SW 1271 (cell line): ENCODE measurements around the gene TSR2.
"Not testable (repeated sequence)": the region's sequence is repeated elsewhere in the genome, so short reads cannot be mapped to it uniquely, and the experiment has no call there.

Source experiments
- DNase-seq, 2 experiments: peaks; one replicate each; lab custom pipeline; 2025; lab: John Stamatoyannopoulos, UW

The TSR2 gene

GRCh38 chrX:54473993-54474859 is 34.0 kb downstream of the TSR2 start:
- DNase-seq = no peak

GRCh38 chrX:54479136-54480111 is 39.2 kb downstream of the TSR2 start:
- no peak for DNase-seq

- DNase-seq = no peak
Observed at GRCh38 chrX:54482839-54483593, 42.8 kb downstream of the TSR2 start.

GRCh38 chrX:54483946-54484345 is 43.7 kb downstream of the TSR2 start:
- no peak for DNase-seq

- DNase-seq = no peak
Observed at GRCh38 chrX:54484666-54485065, 44.5 kb downstream of the TSR2 start.

GRCh38 chrX:54489819-54490218 is 49.6 kb downstream of the TSR2 start:
- DNase-seq = not testable (repeated sequence)

GRCh38 chrX:54492340-54492739 is 52.1 kb downstream of the TSR2 start:
- DNase-seq = no peak

- no peak for DNase-seq
Observed at GRCh38 chrX:54494166-54494988, 54.2 kb downstream of the TSR2 start.
